Progenitor cell of endocrine pancreas (in vitro differentiated cells): ENCODE results near the gene CD160. TPM values are rescaled to one million over a fixed set of nuclear protein-coding genes. Genes with fewer than 3 reads are reported as not detected.
"Not testable (repeated sequence)": the region's sequence is repeated elsewhere in the genome, so short reads cannot be mapped to it uniquely, and the experiment has no call there.

Experiments
- DNase-seq: peaks from one replicate; pipeline ENCODE4 v3.0.0; 2021; ENCODE audit warnings: low spot score; ENCODE audit not compliant: unreplicated experiment
- H3K27ac Mint-ChIP-seq: 2 replicates; pipeline ENCODE4 v1.8.0; 2021; ENCODE audit warnings: mild to moderate bottlenecking, moderate library complexity, mixed read lengths
- H3K27me3 Mint-ChIP-seq: 2 replicates; pipeline ENCODE4 v1.8.0; 2021; ENCODE audit warnings: mixed read lengths
- H3K36me3 Mint-ChIP-seq: 2 replicates; pipeline ENCODE4 v1.8.0; 2022; ENCODE audit warnings: mixed read lengths; ENCODE audit not compliant: insufficient read depth
- H3K4me1 Mint-ChIP-seq: 2 replicates; pipeline ENCODE4 v1.8.0; 2021; ENCODE audit warnings: low read depth, mixed read lengths
- H3K4me3 Mint-ChIP-seq: 2 replicates; pipeline ENCODE4 v1.8.0; 2021; ENCODE audit warnings: low read depth, mild to moderate bottlenecking, moderate library complexity, mixed read lengths
- H3K9me3 Mint-ChIP-seq: 2 replicates; pipeline ENCODE4 v1.8.0; 2021; ENCODE audit warnings: low read depth, mixed read lengths
- total RNA-seq: library from RNA; stranded (reverse); gene quantifications from 2 replicates; pipeline ENCODE4 v1.2.1, GENCODE V29; 2021
- TF ChIP-seq, protein P1 (sequence below): fragments of 200-600 bp; sonication (generic); IDR thresholded peaks from one replicate; pipeline ENCODE4 v1.5.0; 2021; ENCODE audit warnings: antibody characterized with exemption, mild to moderate bottlenecking; ENCODE audit not compliant: unreplicated experiment

Gene CD160
- total RNA-seq, 1 donor from 2014 or later, result not detected

DNA sequence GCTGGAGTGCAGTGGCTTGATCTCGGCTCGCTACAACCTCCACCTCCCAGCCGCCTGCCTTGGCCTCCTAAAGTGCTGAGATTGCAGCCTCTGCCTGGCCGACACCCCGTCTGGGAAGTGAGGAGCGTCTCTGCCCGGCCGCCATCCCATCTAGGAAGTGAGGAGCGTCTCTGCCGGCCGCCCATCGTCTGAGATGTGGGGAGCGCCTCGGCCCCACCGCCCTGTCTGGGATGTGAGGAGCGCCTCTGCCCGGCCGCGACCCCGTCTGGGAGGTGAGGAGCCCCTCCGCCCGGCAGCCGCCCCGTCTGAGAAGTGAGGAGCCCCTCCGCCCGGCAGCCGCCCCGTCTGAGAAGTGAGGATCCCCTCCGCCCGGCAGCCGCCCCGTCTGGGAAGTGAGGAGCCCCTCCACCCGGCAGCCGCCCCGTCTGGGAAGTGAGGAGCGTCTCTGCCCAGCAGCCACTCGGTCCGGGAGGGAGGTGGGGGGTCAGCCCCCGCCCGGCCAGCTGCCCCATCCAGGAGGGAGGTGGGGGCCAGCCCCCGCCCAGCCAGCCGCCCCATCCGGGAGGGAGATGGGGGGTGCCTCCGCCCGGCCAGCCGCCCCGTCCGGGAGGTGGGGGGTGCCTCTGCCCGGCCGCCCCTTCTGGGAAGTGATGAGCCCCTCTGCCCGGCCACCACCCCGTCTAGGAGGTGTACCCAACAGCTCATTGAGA is 45.1 kb downstream of the CD160 start:
- not testable (repeated sequence) for H3K4me3 Mint-ChIP-seq, H3K9me3 Mint-ChIP-seq, DNase-seq, H3K4me1 Mint-ChIP-seq, H3K27me3 Mint-ChIP-seq
- H3K36me3 Mint-ChIP-seq, result peaks cover 52% of the 10 kb centered on the region
- peak overlapping the region; percentile 80 for H3K27ac Mint-ChIP-seq

DNA sequence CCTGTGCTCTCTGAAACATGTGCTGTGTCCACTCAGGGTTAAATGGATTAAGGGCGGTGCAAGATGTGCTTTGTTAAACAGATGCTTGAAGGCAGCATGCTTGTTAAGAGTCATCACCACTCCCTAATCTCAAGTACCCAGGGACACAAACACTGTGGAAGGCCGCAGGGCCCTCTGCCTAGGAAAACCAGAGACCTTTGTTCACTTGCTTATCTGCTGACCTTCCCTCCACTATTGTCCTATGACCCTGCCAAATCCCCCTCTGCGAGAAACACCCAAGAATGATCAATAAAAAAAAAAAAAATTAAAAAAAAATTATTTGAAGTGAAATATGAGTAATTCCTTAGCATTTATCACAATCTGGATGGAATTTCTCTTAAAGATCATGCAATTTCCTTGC is 45.8 kb downstream of the CD160 start:
- H3K27ac Mint-ChIP-seq, result peak overlapping the region; percentile 80
- H3K4me1 Mint-ChIP-seq, DNase-seq, H3K27me3 Mint-ChIP-seq, H3K4me3 Mint-ChIP-seq, H3K9me3 Mint-ChIP-seq: not testable (repeated sequence)
- H3K36me3 Mint-ChIP-seq, result peaks cover 46% of the 10 kb centered on the region

DNA sequence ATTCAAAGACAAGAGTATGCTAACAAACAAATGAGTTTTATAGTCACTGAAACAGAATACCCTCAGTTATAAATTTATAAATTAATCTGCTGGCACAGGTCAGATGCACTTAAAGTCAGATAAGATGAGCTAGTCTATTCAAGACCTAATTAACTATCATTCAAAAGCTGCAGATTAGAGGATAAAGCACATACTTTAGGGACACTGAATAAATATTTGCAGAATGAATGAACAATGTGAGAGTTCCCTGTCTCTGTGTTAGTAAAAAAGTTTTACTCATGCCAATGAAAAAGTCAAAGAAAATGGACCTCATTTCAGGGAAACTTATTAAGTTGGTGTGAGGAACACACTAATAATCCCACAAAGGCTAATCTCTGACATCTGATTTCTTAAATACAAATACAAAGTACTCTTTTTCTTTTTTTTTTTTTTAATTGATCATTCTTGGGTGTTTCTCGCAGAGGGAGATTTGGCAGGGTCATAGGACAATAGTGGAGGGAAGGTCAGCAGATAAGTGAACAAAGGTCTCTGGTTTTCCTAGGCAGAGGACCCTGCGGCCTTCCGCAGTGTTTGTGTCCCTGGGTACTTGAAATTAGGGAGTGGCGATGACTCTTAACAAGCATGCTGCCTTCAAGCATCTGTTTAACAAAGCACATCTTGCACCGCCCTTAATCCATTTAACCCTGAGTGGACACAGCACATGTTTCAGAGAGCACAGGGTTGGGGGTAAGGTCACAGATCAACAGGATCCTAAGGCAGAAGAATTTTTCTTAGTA is 46.5 kb downstream of the CD160 start:
- H3K4me1 Mint-ChIP-seq, H3K9me3 Mint-ChIP-seq, H3K4me3 Mint-ChIP-seq, H3K27me3 Mint-ChIP-seq, DNase-seq: not testable (repeated sequence)
- H3K36me3 Mint-ChIP-seq, result peaks cover 41% of the 10 kb centered on the region
- H3K27ac Mint-ChIP-seq, result peak overlapping the region; percentile 85

DNA sequence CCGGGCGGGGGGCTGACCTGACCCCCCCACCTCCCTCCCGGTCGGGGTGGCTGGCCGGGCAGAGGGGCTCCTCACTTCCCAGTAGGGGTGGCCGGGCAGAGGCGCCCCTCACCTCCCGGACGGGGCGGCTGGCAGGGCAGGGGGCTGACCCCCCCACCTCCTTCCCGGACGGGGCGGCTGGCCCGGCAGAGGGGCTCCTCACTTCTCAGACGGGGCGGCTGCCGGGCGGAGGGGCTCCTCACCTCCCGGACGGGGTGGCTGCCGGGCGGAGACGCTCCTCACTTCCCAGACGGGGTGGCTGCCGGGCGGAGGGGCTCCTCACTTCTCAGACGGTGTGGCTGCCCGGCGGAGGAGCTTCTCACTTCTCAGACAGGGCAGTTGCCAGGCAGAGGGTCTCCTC is 47.6 kb downstream of the CD160 start:
- not testable (repeated sequence) for H3K27me3 Mint-ChIP-seq, H3K4me1 Mint-ChIP-seq, H3K9me3 Mint-ChIP-seq, H3K4me3 Mint-ChIP-seq, DNase-seq, H3K27ac Mint-ChIP-seq
- H3K36me3 Mint-ChIP-seq, result peaks cover 41% of the 10 kb centered on the region

DNA sequence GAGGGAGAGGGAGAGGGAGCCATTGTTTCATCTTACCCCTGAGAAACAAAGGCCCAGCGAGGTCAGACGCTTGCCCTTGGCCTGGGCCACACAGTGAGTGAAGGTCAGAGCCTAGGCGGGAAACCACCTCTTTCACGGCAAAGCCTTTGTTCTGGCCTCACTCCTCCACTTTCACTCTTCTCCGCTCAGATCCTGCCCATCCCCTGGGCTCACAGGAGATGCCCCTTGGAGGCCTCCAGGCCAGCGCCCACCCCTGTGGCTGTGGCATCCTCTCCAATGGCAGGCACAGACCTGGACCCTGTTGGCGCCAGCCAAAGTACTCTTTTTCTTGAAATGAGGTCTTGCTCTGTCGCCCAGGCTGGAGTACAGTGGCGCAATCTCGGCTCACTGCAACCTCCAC is 48.7 kb downstream of the CD160 start:
- Mint-ChIP-seq H3K27ac (peak overlapping the region; percentile 94), H3K4me1 (peaks cover 15% of the 10 kb centered on the region), H3K36me3 (peaks cover 43% of the 10 kb centered on the region)
- H3K27me3 Mint-ChIP-seq, H3K4me3 Mint-ChIP-seq, DNase-seq, H3K9me3 Mint-ChIP-seq: not testable (repeated sequence)

DNA sequence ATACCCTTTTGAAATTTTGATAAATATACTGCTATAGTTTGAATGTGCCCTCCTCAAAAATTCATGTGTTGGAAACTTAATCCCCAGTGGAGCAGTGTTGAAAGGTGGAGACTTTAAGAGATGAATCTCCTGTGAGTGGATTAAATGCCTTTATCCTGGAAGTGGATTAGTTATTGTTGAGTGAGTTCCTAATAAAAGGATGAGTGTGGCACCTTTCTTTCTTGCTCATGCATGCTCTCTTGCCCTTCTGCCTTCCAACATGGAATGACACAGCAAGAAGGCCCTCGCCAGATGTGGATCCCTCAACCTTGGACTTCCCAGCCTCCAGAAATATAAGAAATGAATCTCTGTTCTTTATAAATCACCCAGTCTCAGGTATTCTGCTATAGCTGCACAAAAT is 51.8 kb downstream of the CD160 start:
- no peaks in the 10 kb centered on the region for H3K27me3 Mint-ChIP-seq
- H3K9me3 Mint-ChIP-seq, result peaks cover 6% of the 10 kb centered on the region
- H3K4me3 Mint-ChIP-seq, result no peak overlapping the region
- H3K36me3 Mint-ChIP-seq, result peaks cover 33% of the 10 kb centered on the region
- DNase-seq, result no peak
- peaks cover 16% of the 10 kb centered on the region for H3K4me1 Mint-ChIP-seq
- TF ChIP-seq, protein P1, sequence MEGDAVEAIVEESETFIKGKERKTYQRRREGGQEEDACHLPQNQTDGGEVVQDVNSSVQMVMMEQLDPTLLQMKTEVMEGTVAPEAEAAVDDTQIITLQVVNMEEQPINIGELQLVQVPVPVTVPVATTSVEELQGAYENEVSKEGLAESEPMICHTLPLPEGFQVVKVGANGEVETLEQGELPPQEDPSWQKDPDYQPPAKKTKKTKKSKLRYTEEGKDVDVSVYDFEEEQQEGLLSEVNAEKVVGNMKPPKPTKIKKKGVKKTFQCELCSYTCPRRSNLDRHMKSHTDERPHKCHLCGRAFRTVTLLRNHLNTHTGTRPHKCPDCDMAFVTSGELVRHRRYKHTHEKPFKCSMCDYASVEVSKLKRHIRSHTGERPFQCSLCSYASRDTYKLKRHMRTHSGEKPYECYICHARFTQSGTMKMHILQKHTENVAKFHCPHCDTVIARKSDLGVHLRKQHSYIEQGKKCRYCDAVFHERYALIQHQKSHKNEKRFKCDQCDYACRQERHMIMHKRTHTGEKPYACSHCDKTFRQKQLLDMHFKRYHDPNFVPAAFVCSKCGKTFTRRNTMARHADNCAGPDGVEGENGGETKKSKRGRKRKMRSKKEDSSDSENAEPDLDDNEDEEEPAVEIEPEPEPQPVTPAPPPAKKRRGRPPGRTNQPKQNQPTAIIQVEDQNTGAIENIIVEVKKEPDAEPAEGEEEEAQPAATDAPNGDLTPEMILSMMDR, result no peak
- H3K27ac Mint-ChIP-seq, result no peak overlapping the region

DNA sequence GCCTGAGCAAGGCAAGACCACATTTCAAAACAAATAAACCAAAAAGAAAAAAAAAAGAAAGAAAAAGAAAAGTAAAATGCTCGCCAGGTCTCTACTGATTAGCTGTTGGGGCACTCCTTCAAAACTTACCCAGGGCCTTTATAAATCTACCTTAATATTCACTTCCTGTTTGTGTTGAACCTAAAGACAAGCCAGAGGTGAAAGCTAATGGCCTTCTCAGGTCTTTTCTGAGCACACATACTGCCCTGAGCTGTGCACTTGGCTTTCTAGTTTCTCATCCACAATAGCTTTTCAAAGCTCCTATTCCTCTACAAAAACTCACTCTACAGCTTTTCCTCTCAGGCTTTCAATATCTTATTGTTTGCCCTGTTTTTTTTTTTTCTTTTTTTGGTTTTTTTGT is 54.1 kb downstream of the CD160 start:
- H3K9me3 Mint-ChIP-seq, result peaks cover 6% of the 10 kb centered on the region
- peak overlapping the region; percentile 94 for H3K27ac Mint-ChIP-seq
- H3K4me1 Mint-ChIP-seq, result peaks cover 17% of the 10 kb centered on the region
- peaks cover 25% of the 10 kb centered on the region for H3K36me3 Mint-ChIP-seq
- TF ChIP-seq, protein P1, result no peak
- no peaks in the 10 kb centered on the region for H3K27me3 Mint-ChIP-seq
- H3K4me3 Mint-ChIP-seq, result no peak overlapping the region
- DNase-seq, result no peak
